Fibroblast of pulmonary artery (primary cell): ENCODE results near the gene MAN2A1.

Experiments
- DNase-seq: peaks from one replicate; pipeline ENCODE4 v3.0.0-alpha.2; 2010; ENCODE audit warnings: low read depth
- H3K4me3 ChIP-seq: replicated peaks from 2 replicates; pipeline ENCODE4 v1.5.1; 2011; ENCODE audit warnings: low read depth, mild to moderate bottlenecking, control low read depth, low read length, moderate library complexity
- CTCF ChIP-seq: IDR thresholded peaks from 2 replicates; pipeline ENCODE4 v1.5.1; 2011; ENCODE audit warnings: mild to moderate bottlenecking, control low read depth, low read length, inconsistent platforms; ENCODE audit errors: missing control alignments

MAN2A1 gene

GRCh38 chr5:109866051-109866450 is 176.3 kb downstream of the MAN2A1 start:
- no peak overlapping the region for H3K4me3 ChIP-seq
- no peak for TF ChIP-seq CTCF
- DNase-seq: peak; percentile 71

- no peak overlapping the region for H3K4me3 ChIP-seq
- no peak for TF ChIP-seq CTCF
- peak; percentile 33 for DNase-seq
Measured at GRCh38 chr5:109868737-109869136, 179.0 kb downstream of the MAN2A1 start.

GRCh38 chr5:109873687-109874086 is 184.0 kb downstream of the MAN2A1 start:
- TF ChIP-seq CTCF: no peak
- no peak for DNase-seq
- H3K4me3 ChIP-seq: no peak overlapping the region

GRCh38 chr5:109874108-109874507 is 184.4 kb downstream of the MAN2A1 start:
- DNase-seq: no peak
- no peak for TF ChIP-seq CTCF
- H3K4me3 ChIP-seq: no peak overlapping the region

GRCh38 chr5:109876030-109876725 is 186.5 kb downstream of the MAN2A1 start:
- no peak for DNase-seq
- TF ChIP-seq CTCF: no peak
- H3K4me3 ChIP-seq: no peak overlapping the region

GRCh38 chr5:109876941-109877669 is 187.4 kb downstream of the MAN2A1 start:
- DNase-seq: no peak
- no peak overlapping the region for H3K4me3 ChIP-seq
- no peak for TF ChIP-seq CTCF

- no peak for DNase-seq
- no peak for TF ChIP-seq CTCF
- H3K4me3 ChIP-seq: no peak overlapping the region
Measured at GRCh38 chr5:109877670-109878045, 187.9 kb downstream of the MAN2A1 start.
